Measurements from ENCODE around the gene TBC1D22A. TPM values are rescaled to one million over a fixed set of nuclear protein-coding genes. Genes with fewer than 3 reads are reported as not detected.
"Not testable (repeated sequence)": the region's sequence is repeated elsewhere in the genome, so short reads cannot be mapped to it uniquely, and the experiment has no call there.

The TBC1D22A gene
- total RNA-seq, 3 donors from 2014 or later: 35.6 to 51.9 (median 41.8) TPM

GRCh38 chr22:46976598-46976997 lies 214.1 kb downstream of the TBC1D22A start:
- intact Hi-C loops (cut with DNase I, micrococcal nuclease): no loop called here
- no peaks in the 10 kb centered on the region for H3K36me3 ChIP-seq (ENCODE audit: low read depth)
- TF ChIP-seq CTCF (IDR thresholded peaks at IDR 0.05): no peak
- ATAC-seq (no peak), DNase-seq (no peak)
- no peaks in the 10 kb centered on the region for H3K4me1 ChIP-seq (ENCODE audit: low read depth)
- no peak overlapping the region for H3K4me3 ChIP-seq
- no peaks in the 10 kb centered on the region for H3K9me3 ChIP-seq

GRCh38 chr22:46977656-46978343 lies 215.3 kb downstream of the TBC1D22A start:
- H3K36me3 ChIP-seq (ENCODE audit: low read depth): no peaks in the 10 kb centered on the region
- no peaks in the 10 kb centered on the region for H3K4me1 ChIP-seq (ENCODE audit: low read depth)
- no peak for TF ChIP-seq CTCF (IDR thresholded peaks at IDR 0.05)
- DNase-seq (no peak), ATAC-seq (no peak)
- no peak overlapping the region for H3K4me3 ChIP-seq
- no peaks in the 10 kb centered on the region for H3K9me3 ChIP-seq
- intact Hi-C loops (cut with DNase I, micrococcal nuclease): no loop called here

GRCh38 chr22:46978668-46979067 lies 216.2 kb downstream of the TBC1D22A start:
- H3K4me1 ChIP-seq (ENCODE audit: low read depth); DNase-seq; intact Hi-C loops (cut with DNase I, micrococcal nuclease); H3K36me3 ChIP-seq (ENCODE audit: low read depth); H3K9me3 ChIP-seq; ATAC-seq; H3K4me3 ChIP-seq: not testable (repeated sequence)

GRCh38 chr22:46979506-46979905 lies 217.1 kb downstream of the TBC1D22A start:
- intact Hi-C loops (cut with DNase I, micrococcal nuclease): no loop called here
- H3K36me3 ChIP-seq (ENCODE audit: low read depth): no peaks in the 10 kb centered on the region
- no peak for DNase-seq
- H3K9me3 ChIP-seq: no peaks in the 10 kb centered on the region
- TF ChIP-seq CTCF (IDR thresholded peaks at IDR 0.05): no peak
- no peak for ATAC-seq
- H3K4me3 ChIP-seq: no peak overlapping the region
- no peaks in the 10 kb centered on the region for H3K4me1 ChIP-seq (ENCODE audit: low read depth)

GRCh38 chr22:46980392-46980791 lies 217.9 kb downstream of the TBC1D22A start:
- no peak for DNase-seq
- no peaks in the 10 kb centered on the region for H3K4me1 ChIP-seq (ENCODE audit: low read depth)
- intact Hi-C loops (cut with DNase I, micrococcal nuclease): no loop called here
- H3K9me3 ChIP-seq: no peaks in the 10 kb centered on the region
- ATAC-seq: no peak
- TF ChIP-seq CTCF (IDR thresholded peaks at IDR 0.05): no peak
- no peak overlapping the region for H3K4me3 ChIP-seq
- H3K36me3 ChIP-seq (ENCODE audit: low read depth): no peaks in the 10 kb centered on the region

GRCh38 chr22:46982635-46983034 lies 220.2 kb downstream of the TBC1D22A start:
- ATAC-seq (no peak), DNase-seq (no peak)
- H3K9me3 ChIP-seq: no peaks in the 10 kb centered on the region
- H3K4me1 ChIP-seq (ENCODE audit: low read depth): no peaks in the 10 kb centered on the region
- no peaks in the 10 kb centered on the region for H3K36me3 ChIP-seq (ENCODE audit: low read depth)
- intact Hi-C loops (cut with DNase I, micrococcal nuclease): no loop called here
- no peak for TF ChIP-seq CTCF (IDR thresholded peaks at IDR 0.05)
- H3K4me3 ChIP-seq: no peak overlapping the region
